HEK293 (cell line): ENCODE results near the gene DTNA.

ENCODE experiments used
- CTCF ChIA-PET: fragments of 350-600 bp; formaldehyde crosslinking; extraction: SDS; loops from one replicate; lab custom pipeline; 2021; ENCODE audit warnings: antibody characterized with exemption; lab: Yijun Ruan, JAX
- POLR2A ChIA-PET: fragments of 300-600 bp; formaldehyde crosslinking; extraction: SDS; loops from one replicate; lab custom pipeline; 2020; ENCODE audit warnings: antibody characterized with exemption, inconsistent platforms; lab: Yijun Ruan, JAX
- H3K27ac ChIP-seq: fragments of 200-500 bp; sonication (Bioruptor generic); 2 replicates; pipeline ENCODE4 v1.5.1; 2014; ENCODE audit warnings: low read depth, low read length, control low read depth, inconsistent platforms; ENCODE audit errors: extremely low read depth
- H3K36me3 ChIP-seq, 2 experiments: fragments of 200-500 bp in 1 of 2; sonication (Bioruptor generic) in 1 of 2; 1 replicate in 1 of 2; 2 replicates in 1 of 2; pipeline ENCODE4 v1.5.1; 2014 to 2017; ENCODE audit warnings: inconsistent platforms in 2 of 2, low read length in 2 of 2; ENCODE audit not compliant: control insufficient read depth in 2 of 2, insufficient read depth in 1 of 2
- H3K4me1 ChIP-seq: fragments of 200-500 bp; sonication (Bioruptor generic); 2 replicates; pipeline ENCODE4 v1.5.1; 2014; ENCODE audit warnings: mild to moderate bottlenecking, low read length, inconsistent platforms; ENCODE audit not compliant: control insufficient read depth, insufficient read depth
- H3K4me3 ChIP-seq: 2 replicates; pipeline ENCODE4 v1.5.1; 2011; ENCODE audit warnings: low read depth, mild to moderate bottlenecking, control low read depth, low read length, moderate library complexity
- H3K9me3 ChIP-seq: fragments of 200-500 bp; sonication (Bioruptor generic); 2 replicates; pipeline ENCODE4 v1.5.1; 2014; ENCODE audit warnings: low read depth, low read length, inconsistent platforms; ENCODE audit not compliant: control insufficient read depth, insufficient read depth
- GLI4 ChIP-seq: fragments of 450-650 bp; formaldehyde crosslinking; IDR thresholded peaks from 2 replicates; pipeline ENCODE4 v1.5.1; 2016; ENCODE audit warnings: missing biosample characterization, missing genetic modification characterization
- PRDM6 ChIP-seq: fragments of 450-650 bp; formaldehyde crosslinking; IDR thresholded peaks from 2 replicates; pipeline ENCODE4 v1.5.1; 2017; ENCODE audit warnings: missing biosample characterization, missing genetic modification characterization
- SP2 ChIP-seq: fragments of 450-650 bp; formaldehyde crosslinking; IDR thresholded peaks from 2 replicates; pipeline ENCODE4 v1.5.1; 2016; ENCODE audit warnings: missing biosample characterization, missing genetic modification characterization
- ZBTB1 ChIP-seq: fragments of 450-650 bp; formaldehyde crosslinking; IDR thresholded peaks from 2 replicates; pipeline ENCODE4 v1.5.1; 2016; ENCODE audit warnings: missing biosample characterization, missing genetic modification characterization
- ZBTB11 ChIP-seq: fragments of 450-650 bp; formaldehyde crosslinking; conservative IDR thresholded peaks from 2 replicates; pipeline ENCODE4 v1.5.1; 2016; ENCODE audit warnings: low read depth, missing biosample characterization, missing genetic modification characterization
- ZBTB21 ChIP-seq: fragments of 450-650 bp; formaldehyde crosslinking; IDR thresholded peaks from 2 replicates; pipeline ENCODE4 v1.5.1; 2017; ENCODE audit warnings: missing biosample characterization, missing genetic modification characterization
- ZBTB7A ChIP-seq: fragments of 450-650 bp; formaldehyde crosslinking; IDR thresholded peaks from 2 replicates; pipeline ENCODE4 v1.5.1; 2016; ENCODE audit warnings: low read depth, missing biosample characterization, missing genetic modification characterization
- ZFP3 ChIP-seq: fragments of 450-650 bp; formaldehyde crosslinking; IDR thresholded peaks from 2 replicates; pipeline ENCODE4 v1.5.1; 2016; ENCODE audit warnings: low read depth, missing biosample characterization, missing genetic modification characterization
- ZFP37 ChIP-seq: fragments of 450-650 bp; formaldehyde crosslinking; IDR thresholded peaks from 2 replicates; pipeline ENCODE4 v1.5.1; 2016; ENCODE audit warnings: missing biosample characterization, missing genetic modification characterization
- ZNF202 ChIP-seq: fragments of 450-650 bp; formaldehyde crosslinking; IDR thresholded peaks from 2 replicates; pipeline ENCODE4 v1.5.1; 2016; ENCODE audit warnings: missing biosample characterization, missing genetic modification characterization, borderline replicate concordance
- ZNF239 ChIP-seq: fragments of 450-650 bp; formaldehyde crosslinking; IDR thresholded peaks from 2 replicates; pipeline ENCODE4 v1.5.1; 2016; ENCODE audit warnings: missing biosample characterization, missing genetic modification characterization
- ZNF324 ChIP-seq: fragments of 450-650 bp; formaldehyde crosslinking; IDR thresholded peaks from 2 replicates; pipeline ENCODE4 v1.5.1; 2016; ENCODE audit warnings: missing biosample characterization, missing genetic modification characterization
- ZNF513 ChIP-seq: fragments of 450-650 bp; IDR thresholded peaks from 2 replicates; pipeline ENCODE4 v1.5.1; 2018; ENCODE audit warnings: missing biosample characterization, missing genetic modification characterization
- ZNF654 ChIP-seq: fragments of 450-650 bp; formaldehyde crosslinking; IDR thresholded peaks from 2 replicates; pipeline ENCODE4 v1.5.1; 2016; ENCODE audit warnings: low read depth, missing biosample characterization, missing genetic modification characterization
- ZNF664 ChIP-seq: fragments of 450-650 bp; formaldehyde crosslinking; IDR thresholded peaks from 2 replicates; pipeline ENCODE4 v1.5.1; 2016; ENCODE audit warnings: missing biosample characterization, missing genetic modification characterization
- ZNF792 ChIP-seq: fragments of 450-650 bp; formaldehyde crosslinking; IDR thresholded peaks from 2 replicates; pipeline ENCODE4 v1.5.1; 2016; ENCODE audit warnings: missing biosample characterization, missing genetic modification characterization
- ZNF830 ChIP-seq: fragments of 450-650 bp; IDR thresholded peaks from 2 replicates; pipeline ENCODE4 v1.5.0; 2018; ENCODE audit warnings: missing biosample characterization, missing genetic modification characterization, low read depth, mild to moderate bottlenecking, moderate library complexity
- ZSCAN5A ChIP-seq: fragments of 450-650 bp; formaldehyde crosslinking; IDR thresholded peaks from 2 replicates; pipeline ENCODE4 v1.5.1; 2016; ENCODE audit warnings: missing biosample characterization, missing genetic modification characterization
- TF ChIP-seq, protein P1 (sequence below): fragments of 450-650 bp; formaldehyde crosslinking; IDR thresholded peaks from 2 replicates; pipeline ENCODE4 v1.5.0; 2017; ENCODE audit warnings: missing biosample characterization, missing genetic modification characterization, borderline replicate concordance
- TF ChIP-seq, protein P2 (sequence below): fragments of 450-650 bp; formaldehyde crosslinking; IDR thresholded peaks from 2 replicates; pipeline ENCODE4 v1.5.1; 2016; ENCODE audit warnings: missing biosample characterization, missing genetic modification characterization

DTNA gene

GRCh38 chr18:34786162-34786741 is 76.2 kb downstream of the DTNA start:
- no peak for TF ChIP-seq ZNF830 (tag by site-specific recombination)
- TF ChIP-seq PRDM6 (tag by site-specific recombination) = no peak
- no peak for TF ChIP-seq ZNF324 (tag by site-specific recombination)
- TF ChIP-seq ZFP37 (tag by site-specific recombination) = no peak
- no peak for TF ChIP-seq ZNF202 (tag by site-specific recombination)
- TF ChIP-seq GLI4 (tag by site-specific recombination) = no peak
- TF ChIP-seq, protein P1, sequence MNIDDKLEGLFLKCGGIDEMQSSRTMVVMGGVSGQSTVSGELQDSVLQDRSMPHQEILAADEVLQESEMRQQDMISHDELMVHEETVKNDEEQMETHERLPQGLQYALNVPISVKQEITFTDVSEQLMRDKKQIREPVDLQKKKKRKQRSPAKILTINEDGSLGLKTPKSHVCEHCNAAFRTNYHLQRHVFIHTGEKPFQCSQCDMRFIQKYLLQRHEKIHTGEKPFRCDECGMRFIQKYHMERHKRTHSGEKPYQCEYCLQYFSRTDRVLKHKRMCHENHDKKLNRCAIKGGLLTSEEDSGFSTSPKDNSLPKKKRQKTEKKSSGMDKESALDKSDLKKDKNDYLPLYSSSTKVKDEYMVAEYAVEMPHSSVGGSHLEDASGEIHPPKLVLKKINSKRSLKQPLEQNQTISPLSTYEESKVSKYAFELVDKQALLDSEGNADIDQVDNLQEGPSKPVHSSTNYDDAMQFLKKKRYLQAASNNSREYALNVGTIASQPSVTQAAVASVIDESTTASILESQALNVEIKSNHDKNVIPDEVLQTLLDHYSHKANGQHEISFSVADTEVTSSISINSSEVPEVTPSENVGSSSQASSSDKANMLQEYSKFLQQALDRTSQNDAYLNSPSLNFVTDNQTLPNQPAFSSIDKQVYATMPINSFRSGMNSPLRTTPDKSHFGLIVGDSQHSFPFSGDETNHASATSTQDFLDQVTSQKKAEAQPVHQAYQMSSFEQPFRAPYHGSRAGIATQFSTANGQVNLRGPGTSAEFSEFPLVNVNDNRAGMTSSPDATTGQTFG (tag by site-specific recombination) = no peak
- TF ChIP-seq ZBTB21 (tag by site-specific recombination) = no peak
- no peak for TF ChIP-seq ZNF664 (tag by site-specific recombination)
- no peak for TF ChIP-seq ZBTB1
- TF ChIP-seq ZNF239 (tag by site-specific recombination) = no peak
- TF ChIP-seq ZNF792 (tag by site-specific recombination) = no peak
- TF ChIP-seq ZNF654 = no peak
- TF ChIP-seq, protein P2, sequence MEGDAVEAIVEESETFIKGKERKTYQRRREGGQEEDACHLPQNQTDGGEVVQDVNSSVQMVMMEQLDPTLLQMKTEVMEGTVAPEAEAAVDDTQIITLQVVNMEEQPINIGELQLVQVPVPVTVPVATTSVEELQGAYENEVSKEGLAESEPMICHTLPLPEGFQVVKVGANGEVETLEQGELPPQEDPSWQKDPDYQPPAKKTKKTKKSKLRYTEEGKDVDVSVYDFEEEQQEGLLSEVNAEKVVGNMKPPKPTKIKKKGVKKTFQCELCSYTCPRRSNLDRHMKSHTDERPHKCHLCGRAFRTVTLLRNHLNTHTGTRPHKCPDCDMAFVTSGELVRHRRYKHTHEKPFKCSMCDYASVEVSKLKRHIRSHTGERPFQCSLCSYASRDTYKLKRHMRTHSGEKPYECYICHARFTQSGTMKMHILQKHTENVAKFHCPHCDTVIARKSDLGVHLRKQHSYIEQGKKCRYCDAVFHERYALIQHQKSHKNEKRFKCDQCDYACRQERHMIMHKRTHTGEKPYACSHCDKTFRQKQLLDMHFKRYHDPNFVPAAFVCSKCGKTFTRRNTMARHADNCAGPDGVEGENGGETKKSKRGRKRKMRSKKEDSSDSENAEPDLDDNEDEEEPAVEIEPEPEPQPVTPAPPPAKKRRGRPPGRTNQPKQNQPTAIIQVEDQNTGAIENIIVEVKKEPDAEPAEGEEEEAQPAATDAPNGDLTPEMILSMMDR (tag by site-specific recombination) = no peak
- TF ChIP-seq ZBTB7A = no peak
- no peak for TF ChIP-seq ZBTB11
- TF ChIP-seq ZFP3 (tag by site-specific recombination) = no peak
- no peak for TF ChIP-seq SP2 (tag by site-specific recombination)
- no peak for TF ChIP-seq ZSCAN5A (tag by site-specific recombination)
- TF ChIP-seq ZNF513 = no peak
- CTCF ChIA-PET = interaction anchor here (1.5 to 9.5 kb wide), 6 partner anchors 23 to 463 kb away, joined by 3 to 107 read pairs (median 4); no protein-coding TSS in a partner anchor
- H3K36me3 ChIP-seq = no peaks in the 10 kb centered on the region
- POLR2A ChIA-PET = no interaction called here
- no peaks in the 10 kb centered on the region for H3K4me1 ChIP-seq
- H3K4me3 ChIP-seq = no peak overlapping the region
- H3K27ac ChIP-seq = no peak overlapping the region
- no peaks in the 10 kb centered on the region for H3K9me3 ChIP-seq
